Neuron (in vitro differentiated cells): ENCODE results near the gene KLHL29.

Experiments used
- H2AFZ ChIP-seq: one replicate; pipeline ENCODE4 v1.6.1; 2013; ENCODE audit warnings: low read depth, mild to moderate bottlenecking, inconsistent platforms, low read length, moderate library complexity
- H3K27me3 ChIP-seq: one replicate; pipeline ENCODE4 v1.6.1; 2013; ENCODE audit warnings: low read length; ENCODE audit not compliant: insufficient read depth
- H3K36me3 ChIP-seq: one replicate; pipeline ENCODE4 v1.6.1; 2013; ENCODE audit warnings: low read length; ENCODE audit not compliant: insufficient read depth
- H3K4me1 ChIP-seq: one replicate; pipeline ENCODE4 v1.6.1; 2013; ENCODE audit warnings: low read length; ENCODE audit not compliant: insufficient read depth
- H3K4me3 ChIP-seq: 2 replicates; pipeline ENCODE4 v1.5.1; 2013; ENCODE audit warnings: mild to moderate bottlenecking, low read length, moderate library complexity
- H3K9me3 ChIP-seq: one replicate; pipeline ENCODE4 v1.6.1; 2013; ENCODE audit warnings: low read length

Gene KLHL29

DNA sequence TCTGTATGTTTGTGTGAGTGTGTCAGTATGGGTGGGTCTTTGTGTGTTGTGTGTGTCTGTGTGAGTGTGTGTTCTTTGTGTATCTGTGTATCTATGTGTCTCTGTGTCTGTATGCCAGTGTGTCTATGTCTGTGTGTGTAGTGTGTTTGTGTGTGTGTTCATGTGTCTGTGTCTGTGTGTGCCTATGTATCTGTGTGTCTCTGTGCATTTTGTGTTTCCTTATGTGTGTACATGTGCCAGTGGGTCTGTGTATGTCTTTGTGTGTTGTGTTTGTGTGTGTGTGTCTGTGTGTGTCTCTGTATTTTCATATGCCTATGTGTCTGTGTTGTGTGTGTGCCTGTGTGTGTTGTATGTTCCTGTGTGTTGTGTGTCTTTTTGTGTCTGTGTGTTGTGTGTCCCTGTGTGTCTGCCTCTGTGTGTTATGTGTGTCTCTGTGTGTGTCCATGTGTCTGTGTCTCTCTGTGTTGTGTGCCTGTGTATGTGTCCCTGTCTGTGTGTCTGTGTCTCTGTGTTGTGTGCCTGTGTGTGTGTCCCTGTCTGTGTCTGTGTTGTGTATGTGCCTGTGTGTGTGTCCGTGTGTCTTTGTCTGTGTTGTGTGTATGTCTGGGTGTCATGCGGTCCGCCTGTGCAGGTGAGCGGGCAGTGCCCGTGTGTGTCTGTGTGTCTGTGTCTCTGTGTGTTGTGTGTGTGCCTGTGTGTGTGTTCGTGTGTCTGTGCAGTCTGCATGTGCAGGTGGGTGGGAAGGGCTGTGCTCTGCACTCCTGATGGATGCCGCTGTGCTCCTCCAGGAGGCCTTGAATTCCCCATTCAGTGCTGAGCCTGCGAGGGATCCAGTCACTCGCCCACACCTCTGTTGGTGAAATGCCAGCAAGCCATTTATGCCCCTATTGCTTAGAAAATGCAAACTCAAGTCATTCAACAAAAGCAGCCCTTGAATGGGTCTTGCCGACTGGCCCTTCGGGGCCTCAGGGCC, 37.4 kb downstream of the KLHL29 start:
- Histone ChIP-seq H3K27me3 (no peaks in the 10 kb centered on the region), H2AFZ (no peak overlapping the region), H3K36me3 (no peaks in the 10 kb centered on the region), H3K9me3 (no peaks in the 10 kb centered on the region), H3K4me3 (no peak overlapping the region), H3K4me1 (peaks cover 10% of the 10 kb centered on the region)

DNA sequence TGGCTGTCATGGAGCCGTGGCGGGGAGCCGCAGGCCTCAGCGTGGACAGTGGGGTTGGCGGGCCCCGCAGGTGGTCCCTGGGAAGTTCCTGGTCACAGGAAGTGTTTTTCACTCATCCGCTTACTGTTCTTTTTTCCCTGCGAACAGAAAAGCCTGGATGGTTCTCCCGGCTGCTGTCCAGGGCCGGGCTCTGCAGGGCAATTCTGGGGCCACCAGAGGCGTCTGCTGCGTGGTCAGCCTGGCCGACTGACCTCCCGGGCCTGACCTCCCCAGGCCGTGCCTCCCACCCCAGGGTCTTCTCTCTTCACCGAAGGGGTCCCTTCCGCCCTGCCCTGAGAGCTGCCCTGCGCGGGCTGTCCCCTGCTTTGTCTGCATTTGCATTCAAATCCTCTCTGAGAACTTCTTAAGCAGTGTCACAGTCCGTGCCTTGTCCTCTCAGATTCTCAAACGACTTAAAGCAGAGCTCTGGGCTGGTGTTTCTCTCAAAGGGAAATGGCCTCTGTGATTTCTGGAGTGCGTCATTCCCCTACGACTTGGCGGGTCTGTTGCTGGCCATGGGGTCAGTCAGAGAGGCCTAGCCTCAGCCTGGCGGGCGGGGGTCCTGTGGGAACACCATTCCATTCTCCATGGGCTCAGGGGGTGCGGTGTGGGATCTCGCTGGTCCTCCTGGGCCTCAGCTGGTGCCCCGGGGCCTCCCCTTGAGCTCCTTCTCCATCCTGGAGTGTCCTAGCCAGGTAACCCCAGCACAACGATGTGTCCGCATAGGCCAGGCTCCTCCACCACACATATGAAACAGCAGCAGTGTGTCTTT, 38.3 kb downstream of the KLHL29 start:
- Histone ChIP-seq H3K36me3 (no peaks in the 10 kb centered on the region), H2AFZ (no peak overlapping the region), H3K4me3 (no peak overlapping the region), H3K4me1 (peaks cover 10% of the 10 kb centered on the region), H3K27me3 (no peaks in the 10 kb centered on the region), H3K9me3 (no peaks in the 10 kb centered on the region)

DNA sequence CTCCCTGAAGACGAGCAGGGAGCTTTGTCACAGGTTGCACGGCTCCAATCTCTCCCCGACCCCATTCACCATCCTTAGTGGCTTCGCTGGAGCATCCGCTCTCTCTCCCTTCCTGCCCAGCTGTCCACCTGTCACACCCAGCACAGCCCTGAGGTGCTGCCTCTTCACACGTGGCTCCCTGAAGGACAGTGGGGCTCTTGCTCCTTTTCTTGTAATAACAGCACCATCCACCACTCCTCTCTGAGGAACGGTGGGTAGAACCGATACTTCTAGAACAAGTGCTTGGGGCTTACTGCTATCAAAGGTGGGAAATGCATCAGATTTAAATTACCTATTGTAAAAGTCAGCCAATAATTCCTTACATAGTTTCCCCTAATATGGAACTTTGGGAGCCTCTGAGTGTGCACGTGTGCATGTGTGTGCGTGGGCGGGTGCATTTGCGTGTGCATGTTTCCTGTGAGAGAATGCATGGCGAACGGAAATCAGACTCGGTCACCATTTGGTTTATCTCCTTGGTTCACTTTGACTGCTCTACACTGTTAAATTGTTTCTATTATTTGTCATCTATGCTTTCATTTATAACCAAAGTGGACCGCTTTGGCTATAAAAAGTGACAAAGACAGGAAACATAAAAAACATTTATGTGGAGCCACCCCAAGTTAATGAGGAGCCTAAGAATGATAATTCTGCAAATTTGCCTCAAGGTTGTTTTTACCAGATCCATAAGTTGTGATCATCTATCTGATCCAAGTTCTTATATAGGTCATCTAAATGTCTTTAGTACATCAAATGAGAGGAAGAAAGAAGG, 39.1 kb downstream of the KLHL29 start:
- peaks cover 10% of the 10 kb centered on the region for H3K4me1 ChIP-seq
- no peaks in the 10 kb centered on the region for H3K36me3 ChIP-seq
- no peaks in the 10 kb centered on the region for H3K9me3 ChIP-seq
- no peak overlapping the region for H2AFZ ChIP-seq
- H3K27me3 ChIP-seq = no peaks in the 10 kb centered on the region
- H3K4me3 ChIP-seq = no peak overlapping the region

DNA sequence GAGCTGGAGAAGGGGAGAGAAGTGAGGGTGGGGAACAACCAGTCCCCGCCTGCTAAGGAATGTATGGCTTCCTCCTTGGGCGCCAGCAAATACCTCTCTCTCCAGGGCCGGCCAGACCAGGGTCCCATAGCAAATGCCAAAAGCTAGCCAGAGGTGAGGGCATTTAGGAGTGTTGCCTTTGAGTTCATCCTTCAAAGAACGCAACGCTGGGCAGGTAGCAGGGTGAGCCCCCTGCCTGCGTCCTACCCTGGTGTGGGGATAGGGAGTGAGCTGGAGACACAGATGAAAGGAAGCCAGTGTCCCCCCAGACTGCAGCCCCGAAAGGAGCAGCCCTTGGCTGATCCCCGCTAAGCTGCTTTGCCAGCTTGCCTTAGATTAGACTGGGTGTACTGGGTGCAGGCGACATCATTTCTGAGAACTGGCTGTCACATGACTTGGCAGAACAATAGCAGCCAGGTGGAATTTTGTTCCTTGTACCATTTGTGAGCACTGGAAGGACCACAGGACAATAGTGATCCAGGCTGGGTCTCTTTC, 40.4 kb downstream of the KLHL29 start:
- H2AFZ ChIP-seq = no peak overlapping the region
- no peak overlapping the region for H3K4me3 ChIP-seq
- no peaks in the 10 kb centered on the region for H3K27me3 ChIP-seq
- no peaks in the 10 kb centered on the region for H3K36me3 ChIP-seq
- H3K9me3 ChIP-seq = no peaks in the 10 kb centered on the region
- peaks cover 4% of the 10 kb centered on the region for H3K4me1 ChIP-seq

DNA sequence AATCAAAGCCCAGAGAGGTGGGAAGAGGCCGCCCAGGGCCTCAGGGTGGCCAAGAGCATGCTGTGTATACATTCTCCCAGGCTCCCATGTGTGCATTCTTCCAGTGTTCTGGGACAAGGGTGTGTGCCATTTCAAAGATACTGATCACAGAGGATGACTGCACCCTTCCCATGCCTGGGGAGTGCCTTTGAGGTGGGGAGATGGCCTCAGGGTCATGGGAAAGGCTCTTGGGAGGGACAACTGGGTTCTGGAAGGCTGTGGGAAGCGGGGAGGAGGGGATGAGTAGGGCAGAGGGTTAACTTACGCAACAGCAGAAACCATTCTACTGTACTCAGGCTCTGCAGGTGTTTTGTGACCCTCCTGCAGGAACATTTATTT, 40.9 kb downstream of the KLHL29 start:
- H3K36me3 ChIP-seq = no peaks in the 10 kb centered on the region
- no peaks in the 10 kb centered on the region for H3K27me3 ChIP-seq
- no peaks in the 10 kb centered on the region for H3K9me3 ChIP-seq
- peaks cover 4% of the 10 kb centered on the region for H3K4me1 ChIP-seq
- no peak overlapping the region for H2AFZ ChIP-seq
- no peak overlapping the region for H3K4me3 ChIP-seq

DNA sequence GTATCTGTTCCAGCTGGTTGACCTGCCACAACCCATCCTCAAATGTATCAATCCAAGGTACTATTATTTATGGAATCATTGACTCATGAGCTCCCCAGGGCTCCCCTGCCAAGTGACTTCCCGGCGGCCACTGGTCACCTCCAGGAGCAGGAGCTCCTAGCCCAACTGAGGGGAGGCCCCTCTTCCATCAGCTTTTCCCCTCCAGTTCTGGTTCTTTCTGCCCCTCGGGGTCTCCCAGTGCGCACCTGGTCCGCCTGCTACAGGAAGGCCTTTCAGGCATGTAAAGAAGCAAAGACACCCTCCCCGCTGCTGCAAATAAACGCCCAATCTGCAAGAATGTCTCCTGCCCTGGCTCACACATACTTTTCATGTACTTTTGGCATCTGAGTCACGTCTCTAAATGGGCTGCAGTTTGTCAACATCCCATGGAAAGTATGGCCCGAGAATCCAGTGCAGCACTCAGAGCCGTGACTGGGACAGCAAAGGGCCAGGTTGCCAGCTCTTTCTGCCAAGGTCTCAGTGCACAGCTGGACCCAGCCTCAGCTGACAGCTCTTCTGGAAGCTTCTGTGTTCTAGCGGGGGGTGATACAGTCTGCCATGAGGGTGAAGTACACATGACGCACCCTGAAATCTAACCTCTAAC, 41.4 kb downstream of the KLHL29 start:
- H3K9me3 ChIP-seq = no peaks in the 10 kb centered on the region
- no peak overlapping the region for H2AFZ ChIP-seq
- no peak overlapping the region for H3K4me3 ChIP-seq
- peaks cover 4% of the 10 kb centered on the region for H3K4me1 ChIP-seq
- H3K27me3 ChIP-seq = no peaks in the 10 kb centered on the region
- no peaks in the 10 kb centered on the region for H3K36me3 ChIP-seq

DNA sequence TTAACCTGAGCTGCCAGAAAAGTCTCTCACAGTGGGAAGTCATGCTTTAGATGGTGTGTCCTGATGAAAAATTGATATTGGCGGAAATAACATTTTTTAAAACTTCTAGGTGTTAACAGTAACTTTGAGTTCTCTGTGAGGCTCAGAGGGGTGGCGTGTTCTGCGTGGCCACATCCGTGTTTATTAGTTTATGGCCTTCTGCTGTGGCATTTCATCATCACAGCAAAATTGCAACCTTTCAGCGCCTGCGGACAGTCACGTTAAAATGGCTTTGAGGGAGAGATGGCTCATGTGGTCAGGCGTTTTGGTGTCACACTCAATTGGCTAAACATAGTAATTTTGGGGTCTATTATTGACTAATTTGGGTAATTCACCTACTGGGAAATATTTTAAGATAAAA, 42.4 kb downstream of the KLHL29 start:
- no peaks in the 10 kb centered on the region for H3K9me3 ChIP-seq
- H3K4me1 ChIP-seq = peaks cover 4% of the 10 kb centered on the region
- H3K27me3 ChIP-seq = no peaks in the 10 kb centered on the region
- H3K36me3 ChIP-seq = no peaks in the 10 kb centered on the region
- H2AFZ ChIP-seq = no peak overlapping the region
- H3K4me3 ChIP-seq = no peak overlapping the region

DNA sequence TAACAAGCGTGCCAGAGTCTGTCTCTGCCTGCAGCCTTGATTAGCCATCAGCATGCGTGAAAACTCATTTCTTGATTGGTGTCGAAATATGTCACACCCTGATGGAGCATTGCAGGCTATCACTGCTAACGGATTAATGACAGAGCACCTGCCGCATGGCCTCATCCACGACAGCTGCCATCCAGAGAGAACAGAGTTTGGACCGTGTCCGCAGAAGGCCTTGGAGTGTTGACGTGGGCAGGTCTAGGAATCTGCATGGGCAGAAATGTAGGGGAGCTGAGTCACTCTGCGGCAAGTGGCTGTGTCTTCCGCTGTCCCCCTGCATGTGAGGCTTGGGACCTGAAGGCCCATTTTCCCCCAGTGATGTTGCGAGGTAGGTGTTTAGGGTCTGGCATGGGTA, 43.0 kb downstream of the KLHL29 start:
- Histone ChIP-seq H2AFZ (no peak overlapping the region), H3K9me3 (no peaks in the 10 kb centered on the region), H3K27me3 (no peaks in the 10 kb centered on the region), H3K36me3 (no peaks in the 10 kb centered on the region), H3K4me1 (no peaks in the 10 kb centered on the region), H3K4me3 (no peak overlapping the region)

DNA sequence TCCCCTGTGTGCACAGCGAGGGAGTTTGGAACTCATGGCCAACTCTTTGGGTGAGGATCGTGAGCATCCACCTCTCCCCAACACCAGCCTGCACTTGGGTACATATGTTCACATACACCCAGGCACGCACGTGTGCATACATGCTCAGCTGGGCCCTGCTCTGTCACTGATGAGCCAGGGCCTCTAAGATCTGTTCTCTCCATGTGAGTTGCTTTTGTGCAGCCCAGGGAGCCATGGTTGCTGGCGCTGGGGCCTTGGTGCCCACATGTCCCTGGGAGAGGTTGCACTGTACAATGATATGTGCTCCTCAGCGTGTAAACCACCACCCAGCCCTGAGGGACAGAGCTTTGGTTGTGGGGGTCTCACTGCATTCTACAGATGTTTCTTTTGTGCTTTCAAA, 44.1 kb downstream of the KLHL29 start:
- Histone ChIP-seq H3K4me3 (no peak overlapping the region), H3K4me1 (no peaks in the 10 kb centered on the region), H3K9me3 (no peaks in the 10 kb centered on the region), H2AFZ (no peak overlapping the region), H3K27me3 (no peaks in the 10 kb centered on the region), H3K36me3 (no peaks in the 10 kb centered on the region)

DNA sequence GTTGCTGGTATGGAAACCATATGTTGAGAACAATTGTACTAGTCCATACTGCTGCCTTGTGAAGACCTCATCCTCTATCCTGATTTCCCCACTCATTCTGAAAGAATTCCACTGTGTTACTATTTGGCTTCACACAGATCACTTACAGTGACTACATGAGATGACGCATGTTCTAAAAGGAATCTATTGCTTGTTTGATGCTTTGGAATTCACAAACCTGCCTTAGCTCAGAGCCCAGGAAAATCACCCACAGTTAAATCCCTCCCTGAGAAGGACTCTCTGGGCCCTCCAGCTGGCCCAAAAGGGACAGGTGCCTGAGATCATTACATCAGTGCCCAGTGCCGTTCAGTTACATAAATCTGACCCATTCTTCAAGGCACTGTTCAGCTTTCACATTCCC, 45.3 kb downstream of the KLHL29 start:
- Histone ChIP-seq H3K9me3 (no peaks in the 10 kb centered on the region), H3K36me3 (no peaks in the 10 kb centered on the region), H2AFZ (no peak overlapping the region), H3K4me3 (no peak overlapping the region), H3K4me1 (peaks cover 3% of the 10 kb centered on the region), H3K27me3 (no peaks in the 10 kb centered on the region)

DNA sequence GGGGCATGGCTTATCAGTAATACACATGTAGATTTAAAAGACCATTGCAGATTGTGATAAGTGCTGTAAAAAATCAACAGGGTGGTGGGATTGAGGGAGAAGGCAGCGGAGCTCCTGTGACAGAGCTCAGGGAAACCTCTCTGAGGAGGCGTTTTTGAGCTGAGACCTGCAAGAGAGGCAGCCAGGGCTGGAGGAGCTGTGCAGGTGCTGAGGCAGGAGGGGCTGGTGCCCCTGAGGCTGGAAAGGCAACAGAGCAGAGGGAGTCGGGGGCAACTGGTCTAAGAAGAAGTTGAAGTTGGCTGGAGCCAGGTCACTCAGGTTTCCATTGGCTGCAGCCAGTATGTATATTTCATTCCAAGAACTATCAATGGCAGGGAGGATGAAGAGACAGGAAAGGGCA, 47.6 kb downstream of the KLHL29 start:
- no peaks in the 10 kb centered on the region for H3K27me3 ChIP-seq
- no peak overlapping the region for H3K4me3 ChIP-seq
- H3K4me1 ChIP-seq = peaks cover 17% of the 10 kb centered on the region
- no peak overlapping the region for H2AFZ ChIP-seq
- no peaks in the 10 kb centered on the region for H3K36me3 ChIP-seq
- H3K9me3 ChIP-seq = no peaks in the 10 kb centered on the region

DNA sequence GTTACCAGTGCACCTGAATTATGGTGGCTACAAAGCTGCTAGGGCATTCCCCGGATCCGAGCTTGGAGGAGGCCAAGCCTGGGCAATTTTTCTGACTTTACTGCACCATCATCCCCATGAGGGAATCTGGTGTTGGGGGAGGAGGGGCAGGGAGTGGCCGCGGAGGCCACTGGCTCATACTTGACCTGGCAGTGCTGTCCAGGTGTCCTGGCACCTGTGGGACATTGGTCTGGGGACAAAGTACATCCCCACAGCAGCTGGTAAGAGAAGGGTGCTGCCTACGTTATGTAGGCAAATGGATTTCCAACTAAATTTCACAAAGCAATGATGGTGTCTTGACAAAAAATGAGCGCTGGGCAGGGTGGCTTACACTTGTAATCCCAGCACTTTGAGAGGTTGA, 48.3 kb downstream of the KLHL29 start:
- H3K4me1 ChIP-seq = peaks cover 17% of the 10 kb centered on the region
- H3K36me3 ChIP-seq = no peaks in the 10 kb centered on the region
- no peaks in the 10 kb centered on the region for H3K9me3 ChIP-seq
- no peak overlapping the region for H3K4me3 ChIP-seq
- H3K27me3 ChIP-seq = no peaks in the 10 kb centered on the region
- no peak overlapping the region for H2AFZ ChIP-seq
